HG03558 (cell line): ENCODE results near the gene LAMA3.
A peak's percentile ranks its signal among the peaks of the same experiment; 100 is the strongest.

ENCODE experiments used
- ATAC-seq: cut with Tn5 transposase; IDR thresholded peaks from one replicate; pipeline ENCODE4 v1.9.1; 2021; ENCODE audit warnings: moderate number of reproducible peaks; ENCODE audit not compliant: unreplicated experiment; ENCODE audit errors: extremely low read depth

LAMA3 gene

DNA sequence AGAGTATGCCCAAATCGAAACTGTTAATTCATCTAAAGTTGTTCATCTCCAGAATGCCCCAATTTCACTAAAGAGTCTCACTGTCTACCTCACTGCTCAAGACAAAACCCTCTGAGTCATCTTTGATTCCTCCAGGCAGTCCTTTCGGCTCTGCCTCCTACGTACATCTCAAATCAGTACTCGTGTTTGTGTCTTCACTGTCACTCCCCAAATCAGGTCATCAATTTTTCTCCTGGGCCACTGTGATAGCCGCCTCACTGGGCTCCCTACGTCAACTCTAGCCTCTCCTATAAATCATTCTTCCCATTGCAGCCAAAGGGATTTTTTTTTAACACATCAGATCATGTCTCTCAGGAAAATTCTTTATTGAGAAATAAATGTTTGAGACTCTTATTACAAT, 283.2 kb downstream of the LAMA3 start:
- ATAC-seq = no peak

DNA sequence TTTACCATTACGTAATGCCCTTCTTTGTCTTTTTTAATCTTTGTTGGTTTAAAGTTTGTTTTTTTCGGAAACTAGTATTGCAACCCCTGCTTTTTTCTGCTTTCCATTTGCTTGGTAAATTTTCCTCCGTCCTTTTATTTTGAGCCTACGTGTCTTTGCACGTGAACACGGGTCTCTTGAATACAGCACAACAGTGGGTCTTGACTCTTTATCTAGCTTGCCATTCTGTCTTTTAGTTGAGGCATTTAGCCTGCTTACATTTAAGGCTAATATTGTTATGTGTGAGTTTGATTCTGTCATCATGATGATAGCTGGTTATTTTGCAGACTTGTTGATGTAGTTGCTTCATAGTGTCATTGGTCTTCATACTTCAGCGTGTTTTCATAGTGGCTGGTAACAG, 287.9 kb downstream of the LAMA3 start:
- no peak for ATAC-seq

DNA sequence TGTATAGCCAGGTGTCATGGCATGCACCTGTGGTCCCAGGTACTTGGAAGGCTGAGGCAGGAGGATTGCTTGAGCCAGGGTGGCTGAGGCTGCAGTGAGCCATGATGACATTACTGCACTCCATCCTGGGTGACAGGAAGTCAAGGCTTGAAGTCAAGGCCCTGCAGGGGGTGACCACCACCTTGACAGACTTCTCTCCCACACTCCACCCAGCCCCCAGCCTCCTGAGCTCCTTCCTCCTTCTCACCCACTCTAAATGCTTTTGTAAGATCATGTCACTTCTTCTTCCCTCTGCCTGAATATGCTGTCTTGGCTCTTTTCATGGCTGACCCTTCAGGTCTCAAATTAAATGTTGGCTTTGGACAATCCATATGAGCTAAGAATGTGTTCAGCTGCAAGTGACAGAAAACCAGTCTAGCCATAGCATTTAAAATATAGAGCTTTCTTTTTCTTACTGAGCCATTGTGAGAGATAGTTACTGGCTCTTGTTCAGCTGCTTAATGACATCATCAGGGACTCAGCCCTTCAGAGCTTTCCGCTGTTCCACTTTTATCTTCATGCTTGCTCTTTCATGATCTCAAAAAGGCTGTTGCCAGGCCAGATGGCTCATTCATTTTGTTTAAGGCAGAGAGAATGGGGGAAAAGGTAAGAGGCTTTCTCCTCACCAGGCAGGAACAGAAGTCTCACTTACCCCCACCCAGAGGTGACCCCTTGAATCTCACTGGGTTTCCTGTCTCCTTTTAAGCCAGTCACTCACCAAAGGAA, 288.6 kb downstream of the LAMA3 start:
- ATAC-seq = no peak

DNA sequence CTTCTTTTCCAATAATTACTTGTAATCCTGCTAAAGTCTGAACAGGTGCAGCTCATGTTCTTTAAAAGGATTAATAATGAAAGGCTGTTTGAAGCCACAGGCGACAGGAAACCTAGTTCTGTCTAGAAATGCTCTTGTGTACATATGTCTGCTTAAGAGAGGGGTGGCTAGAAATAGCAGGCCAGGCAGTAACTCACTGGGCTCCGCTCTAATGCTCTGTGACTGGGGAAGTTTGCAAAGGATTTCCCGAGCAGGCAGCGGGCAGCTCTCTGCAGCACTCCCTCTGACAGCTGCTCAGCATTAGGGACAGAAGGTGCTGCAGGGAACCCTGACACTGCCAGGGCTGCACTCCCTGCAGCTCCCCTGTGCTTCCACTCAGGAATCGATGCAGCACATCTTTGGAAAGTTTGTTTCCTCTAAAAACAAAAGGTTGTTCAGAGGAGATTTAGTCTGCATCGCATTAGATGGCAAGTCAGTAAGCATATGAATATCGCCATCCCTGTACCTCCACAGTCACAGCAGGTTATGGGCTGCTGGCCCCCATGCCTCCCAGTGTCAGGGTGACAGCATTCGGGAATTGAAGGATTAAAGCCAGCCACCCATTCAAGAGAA, 292.2 kb downstream of the LAMA3 start:
- ATAC-seq = peak; percentile 56

DNA sequence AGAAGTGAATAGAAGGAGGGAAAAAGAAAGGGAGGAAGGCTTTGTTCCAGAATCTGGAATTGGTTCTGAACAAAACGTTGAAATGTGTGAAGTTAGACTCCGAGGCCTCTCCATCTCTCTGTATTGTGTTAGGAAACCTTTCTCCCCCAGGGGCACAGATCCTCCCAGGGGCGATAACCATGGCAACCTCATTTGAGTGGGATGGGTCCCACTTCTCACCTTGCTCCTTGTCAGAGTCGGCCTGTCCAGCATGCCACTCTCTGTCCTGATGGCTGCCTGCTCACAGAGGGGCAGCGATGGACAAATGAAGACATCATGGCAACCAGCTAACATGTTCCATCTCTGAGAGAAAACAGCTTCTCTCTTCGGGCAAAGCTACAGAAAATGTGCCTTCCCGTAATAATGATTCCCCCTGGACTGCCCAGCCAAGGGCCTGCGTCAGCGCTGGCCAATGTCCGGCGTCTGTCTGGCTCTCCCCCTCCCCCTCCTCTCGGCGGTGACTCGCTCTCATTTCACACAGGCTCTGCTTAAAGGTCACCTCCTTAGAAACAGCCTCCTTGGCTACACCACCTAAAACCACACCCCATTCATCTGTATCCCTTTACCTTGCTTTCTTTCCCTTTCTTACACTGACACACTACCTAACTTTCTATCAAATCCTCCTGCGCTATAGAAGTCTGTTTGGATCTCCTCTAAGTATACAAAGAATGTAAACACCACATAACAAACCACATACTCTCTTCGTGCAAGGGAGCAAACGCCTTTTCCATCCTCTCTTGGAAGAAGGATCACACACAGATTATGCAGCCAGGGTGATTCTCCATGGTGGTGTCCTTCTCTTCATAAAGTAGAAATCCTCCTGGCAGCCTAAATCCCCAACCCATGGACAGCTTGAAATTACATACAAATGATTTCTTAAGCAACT, 293.2 kb downstream of the LAMA3 start:
- ATAC-seq = no peak

DNA sequence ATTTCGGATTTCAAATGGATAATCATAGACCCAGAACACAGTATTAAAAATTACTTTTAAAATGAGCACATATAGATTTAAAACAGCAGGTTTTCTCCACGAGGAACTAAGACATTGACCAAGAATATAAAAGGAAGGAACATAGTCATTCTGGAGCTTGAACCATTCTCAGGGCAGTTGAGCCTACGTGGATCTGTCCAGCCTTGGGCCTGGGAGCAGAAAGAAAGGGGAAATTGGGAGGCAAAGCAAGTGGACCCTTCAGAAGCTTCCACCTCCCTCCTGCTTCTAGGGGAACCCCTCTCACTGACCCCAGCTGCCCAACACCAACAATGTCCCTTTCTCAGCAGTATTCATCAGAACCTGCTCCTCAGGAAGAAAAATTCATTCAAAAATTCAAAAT, 293.9 kb downstream of the LAMA3 start:
- no peak for ATAC-seq

DNA sequence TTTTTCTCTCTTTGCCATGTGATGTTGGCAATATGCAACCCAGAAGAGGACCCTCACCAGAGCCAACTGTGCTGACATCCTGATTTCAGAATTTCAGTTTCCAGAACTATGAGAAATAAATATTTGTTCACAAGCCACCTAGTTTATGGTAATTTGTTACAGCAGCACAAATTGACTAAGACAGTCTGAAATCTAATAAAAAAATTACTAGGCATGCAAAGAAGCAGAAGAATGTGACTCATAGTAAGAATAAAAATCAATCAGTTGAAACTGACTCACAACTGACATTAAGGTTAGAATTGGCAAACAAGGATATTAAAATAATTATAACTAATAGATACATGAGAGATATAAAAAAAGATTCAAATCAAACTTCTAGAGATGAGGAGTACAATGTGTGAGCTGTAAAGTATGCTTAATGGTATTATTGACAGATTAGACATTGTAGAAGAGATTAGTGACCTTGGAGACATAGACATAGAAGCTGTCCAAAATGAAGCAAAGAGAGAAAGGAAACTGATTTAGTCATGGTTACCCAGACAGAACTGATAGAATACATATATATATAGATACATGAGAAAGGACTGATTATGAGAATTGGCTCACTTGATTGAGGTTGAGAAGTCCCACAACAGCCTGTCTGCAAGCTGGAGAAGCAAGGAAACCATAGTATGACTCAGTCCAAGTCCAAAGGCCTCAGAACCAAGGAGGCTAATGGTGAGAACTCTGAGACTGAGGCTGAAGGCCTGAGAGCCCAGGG, 297.5 kb downstream of the LAMA3 start:
- peak; percentile 57 for ATAC-seq

DNA sequence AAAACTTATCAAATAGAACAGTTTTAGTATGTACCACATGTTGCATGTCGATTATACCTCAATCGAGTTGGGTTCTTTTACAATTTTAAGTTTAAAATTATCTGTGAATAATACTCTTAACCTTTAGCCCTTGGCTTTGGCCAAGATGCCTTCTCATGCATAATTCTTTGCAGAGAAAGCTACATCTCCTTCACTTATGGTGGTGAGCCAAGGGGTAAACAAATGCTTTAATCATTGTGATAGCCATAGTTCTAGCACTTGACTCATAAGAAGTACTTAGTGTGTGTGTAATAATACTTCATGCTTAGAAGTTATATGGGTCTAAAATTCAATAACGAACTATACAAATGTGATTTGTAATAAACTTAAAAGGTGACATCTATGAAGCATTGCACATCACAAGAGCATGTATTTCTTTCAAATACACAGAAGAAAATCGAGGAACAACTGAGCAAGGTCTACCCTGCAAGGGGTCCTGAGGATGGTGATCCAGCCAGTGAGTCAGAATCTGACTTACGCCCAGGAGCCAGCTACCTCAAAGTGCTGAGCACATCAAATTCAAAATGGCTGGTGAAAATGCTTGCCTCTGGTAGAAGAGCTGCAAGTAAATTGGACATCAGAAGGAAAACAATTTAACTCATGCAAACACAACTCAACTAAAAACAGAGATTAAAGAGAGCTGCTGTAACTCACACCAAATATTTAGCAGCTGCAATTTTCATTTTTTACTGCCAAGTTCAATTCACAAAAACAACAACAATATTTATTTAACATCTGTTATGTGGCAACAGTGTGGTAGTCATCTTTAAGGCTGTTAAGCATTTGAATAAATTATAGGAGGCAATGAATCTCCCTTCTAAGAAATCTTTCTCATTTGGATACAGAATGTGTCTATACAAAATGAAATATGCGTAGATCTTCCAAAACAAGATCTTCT, 301.5 kb downstream of the LAMA3 start:
- ATAC-seq = no peak

DNA sequence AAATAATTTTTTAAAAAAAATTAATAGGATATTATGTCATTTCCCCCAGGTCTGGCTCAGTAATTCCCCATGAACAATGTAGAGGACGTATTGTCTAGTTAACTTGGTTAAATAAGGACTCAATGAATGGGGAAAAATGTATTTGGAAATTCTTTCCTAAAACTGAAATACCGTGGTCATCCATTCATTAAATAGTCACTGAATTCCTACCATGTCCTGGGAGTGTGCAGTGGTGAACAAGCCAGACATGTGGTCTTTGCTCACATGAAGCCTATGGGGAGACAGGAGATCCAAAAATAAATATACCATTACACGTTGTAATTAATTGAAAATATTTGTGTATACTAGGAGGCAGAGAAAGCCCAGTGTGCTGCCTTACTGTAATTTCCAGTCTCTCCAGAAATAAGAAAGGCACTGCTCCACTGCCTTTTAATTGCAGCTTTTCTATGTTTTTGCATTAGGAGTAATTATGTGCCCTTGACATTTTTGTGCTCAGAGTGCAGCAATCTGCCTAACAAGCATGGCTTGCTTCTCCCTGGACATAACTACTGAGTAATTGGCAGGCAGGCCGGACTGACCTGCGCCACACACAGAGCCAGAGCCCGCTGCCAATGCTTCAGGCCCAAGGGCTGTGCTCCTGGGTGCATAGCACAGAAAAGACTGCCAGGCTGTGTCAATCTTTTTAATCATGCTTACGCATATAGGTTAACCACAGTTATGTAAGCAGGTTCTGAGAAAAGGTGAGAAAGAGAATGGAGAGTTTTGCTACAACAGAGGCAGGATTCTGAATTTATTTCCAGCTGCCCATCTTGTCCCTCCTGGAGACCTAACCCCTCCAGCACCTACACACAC, 303.1 kb downstream of the LAMA3 start:
- no peak for ATAC-seq

DNA sequence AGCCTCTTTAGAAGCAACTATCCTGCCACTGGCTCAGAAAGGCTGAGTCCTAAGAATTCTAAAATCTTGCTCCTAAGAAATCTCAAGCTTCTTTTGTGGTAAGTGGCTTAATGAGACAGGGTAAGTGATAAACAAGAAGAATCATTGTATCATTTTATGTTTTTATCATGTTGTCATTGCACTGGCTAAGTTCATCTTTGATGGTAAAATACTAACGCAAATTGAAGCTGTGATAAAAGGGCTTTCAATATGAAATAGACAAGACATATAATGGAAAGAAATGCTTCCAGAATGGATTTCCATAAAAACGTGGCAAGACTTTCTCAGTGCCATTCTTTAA, 303.7 kb downstream of the LAMA3 start:
- ATAC-seq = no peak

DNA sequence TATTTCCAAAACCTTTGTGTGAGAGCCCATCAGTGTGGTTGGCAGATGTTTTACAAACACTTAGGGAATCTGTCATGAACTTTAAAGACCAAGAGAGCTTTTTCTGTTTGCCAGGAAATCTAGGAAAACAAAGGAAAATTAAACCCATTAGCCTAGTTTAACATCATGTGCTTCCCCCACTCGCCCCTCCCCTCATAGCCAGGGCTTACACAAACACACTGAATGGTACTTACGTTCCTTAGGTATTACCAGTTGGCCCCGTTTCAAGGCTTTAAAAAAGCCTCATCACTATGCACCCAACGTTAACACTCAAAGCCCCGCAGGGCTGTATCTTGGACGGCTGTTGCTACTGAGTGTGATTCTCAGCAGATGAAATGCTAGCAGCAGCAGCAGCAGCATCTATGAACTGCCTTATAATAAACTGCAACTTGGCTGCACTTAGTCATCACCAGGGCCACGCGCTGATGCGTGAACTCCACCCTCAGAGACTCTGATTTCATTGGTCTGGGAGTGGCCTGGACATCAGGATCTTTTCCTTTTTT, 305.2 kb downstream of the LAMA3 start:
- no peak for ATAC-seq

DNA sequence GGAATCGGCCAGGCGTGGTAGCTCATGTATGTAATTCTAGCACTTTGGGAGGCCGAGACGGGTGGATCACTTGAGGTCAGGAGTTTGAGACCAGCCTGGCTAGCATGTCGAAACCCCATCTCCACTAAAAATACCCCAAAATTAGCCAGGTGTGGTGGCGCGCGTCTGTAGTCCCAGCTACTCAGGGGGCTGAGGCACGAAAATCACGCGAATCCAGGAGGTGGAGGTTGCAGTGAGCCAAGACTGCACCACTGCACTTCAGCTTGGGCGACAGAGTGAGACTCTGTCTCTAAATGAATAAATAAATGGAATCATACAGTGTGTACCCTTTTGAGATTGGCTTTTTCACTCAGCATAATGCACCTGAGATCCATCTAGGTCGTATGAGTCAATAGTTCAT, 305.9 kb downstream of the LAMA3 start:
- no peak for ATAC-seq

DNA sequence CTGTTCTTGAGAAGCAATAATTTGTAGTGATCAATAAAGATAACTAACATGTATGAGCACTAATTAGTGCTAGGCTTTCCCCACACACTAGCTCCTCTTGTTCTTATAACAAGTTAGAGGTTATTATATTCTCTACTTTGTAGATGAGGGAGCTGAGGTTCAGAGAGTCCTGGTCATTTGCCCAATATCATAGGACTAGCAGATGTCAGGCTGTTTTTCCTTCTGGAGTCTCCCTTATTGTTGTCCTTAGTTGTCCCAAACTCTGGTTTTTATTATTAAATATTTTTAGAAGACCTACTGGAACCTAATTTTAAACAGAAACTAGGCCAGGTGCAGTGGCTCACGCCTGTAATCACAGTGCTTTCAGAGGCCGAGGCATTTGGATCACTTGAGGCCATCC, 308.8 kb downstream of the LAMA3 start:
- ATAC-seq = no peak

DNA sequence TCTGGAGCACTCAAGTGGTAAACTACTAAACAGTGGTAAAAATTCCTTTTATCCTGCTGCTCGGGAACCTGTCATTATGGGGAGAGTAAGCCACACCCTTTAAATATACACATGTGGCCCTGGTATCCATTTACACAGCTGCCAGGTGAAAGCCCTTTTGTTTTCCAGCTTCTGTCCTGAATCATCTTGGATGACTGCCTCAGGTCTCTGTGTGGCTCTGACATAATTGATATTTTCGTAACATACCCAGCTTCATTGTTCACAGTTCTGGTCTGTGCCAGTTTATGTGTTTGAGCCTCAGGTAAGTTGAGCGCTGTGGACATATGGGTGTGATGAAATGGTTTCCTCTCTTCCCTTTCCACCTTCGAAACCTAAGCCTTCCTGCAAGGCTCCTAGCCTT, 309.6 kb downstream of the LAMA3 start:
- no peak for ATAC-seq

DNA sequence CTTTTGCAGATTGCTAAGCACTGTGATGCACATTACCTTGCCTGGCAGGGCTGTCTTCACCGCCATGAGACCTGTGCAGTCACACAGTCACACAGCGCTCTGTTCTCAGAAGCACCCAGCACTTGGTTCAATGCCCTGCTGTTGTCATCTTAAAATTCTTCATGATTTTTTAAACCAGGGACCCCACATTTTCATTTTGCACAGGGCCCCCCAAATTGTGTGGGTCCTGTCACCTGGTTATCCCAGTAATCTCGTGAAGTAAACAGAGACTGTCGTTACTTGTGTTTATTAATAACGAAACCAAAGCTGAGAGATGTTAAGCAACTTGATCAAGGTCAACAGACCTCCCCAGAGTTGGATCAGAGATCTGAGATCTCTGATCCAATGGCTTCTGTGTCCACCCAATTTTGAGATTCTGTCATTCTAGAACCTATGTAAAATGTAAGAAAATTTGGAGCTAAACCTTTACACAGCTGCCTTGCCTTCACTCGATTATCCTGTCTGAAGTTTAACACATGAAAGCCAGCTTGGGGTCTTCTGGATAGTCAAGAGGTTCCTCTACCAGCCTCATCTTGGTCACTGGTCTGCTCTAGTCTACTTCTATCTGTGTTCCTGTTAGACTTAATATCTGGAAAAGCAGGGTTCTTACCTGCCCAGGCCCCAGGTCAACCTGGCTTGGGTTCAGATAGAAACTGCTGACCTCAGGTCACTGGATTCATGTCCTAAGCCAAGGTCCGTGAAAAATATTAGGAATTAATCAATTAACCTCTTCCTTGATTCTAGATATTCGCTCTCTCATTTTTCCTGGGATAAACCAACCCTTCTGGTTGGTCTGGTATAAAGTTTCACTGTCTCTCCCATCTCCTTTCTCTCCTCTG, 311.6 kb downstream of the LAMA3 start:
- no peak for ATAC-seq

DNA sequence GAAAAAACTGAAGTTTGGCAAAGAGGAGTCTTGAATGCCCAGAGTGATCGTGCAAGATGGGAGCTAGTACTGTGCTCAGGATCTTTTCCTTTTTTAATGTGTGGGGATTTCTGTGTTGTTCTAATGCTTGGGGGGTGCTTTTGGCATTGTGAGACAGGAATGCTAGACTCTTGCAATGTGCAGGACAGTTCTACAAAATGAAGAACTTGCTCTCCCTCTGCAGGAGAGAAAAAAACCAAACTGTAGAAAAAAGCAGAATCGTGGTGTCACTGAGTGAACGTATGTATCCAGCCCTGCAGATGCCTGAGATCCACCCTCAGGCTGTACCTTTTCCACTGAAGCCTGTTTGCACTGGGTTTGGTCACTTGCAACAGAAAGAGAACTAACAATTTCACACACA, 313.2 kb downstream of the LAMA3 start:
- ATAC-seq = no peak

DNA sequence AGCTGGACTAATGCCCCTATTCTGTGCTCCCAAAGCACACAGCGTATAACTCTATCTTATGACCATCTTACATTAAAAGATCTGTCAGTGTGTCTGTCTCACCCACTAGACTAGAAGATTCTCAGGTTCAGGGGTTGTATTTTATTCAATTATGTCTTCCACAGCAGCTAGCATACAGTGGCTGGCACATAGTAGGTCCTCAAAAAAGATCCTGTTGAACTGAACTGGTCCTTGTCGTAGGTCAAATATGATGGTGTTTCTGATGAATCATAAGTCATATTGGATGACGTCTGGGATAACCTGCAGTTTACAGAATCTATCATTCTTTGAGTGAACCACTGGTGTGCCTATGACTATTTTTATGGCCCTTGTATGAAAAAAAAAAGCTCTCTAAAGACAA, 314.0 kb downstream of the LAMA3 start:
- ATAC-seq = no peak
